Activated CD8-positive, alpha-beta memory T cell treated with anti-CD3 and anti-CD28 coated beads for 36 hours (primary cell): ENCODE measurements around the gene MACROD1. TPM values are rescaled to one million over a fixed set of nuclear protein-coding genes. Genes with fewer than 3 reads are reported as not detected.

Source experiments
- CTCF ChIA-PET: fragments of 350-600 bp; sonication (Branson Sonifier 250); formaldehyde crosslinking; loops from one replicate; lab custom pipeline; 2021; ENCODE audit warnings: antibody characterized with exemption; lab: Charles Lee
- POLR2A ChIA-PET: fragments of 350-600 bp; sonication (Branson Sonifier 250); formaldehyde crosslinking; loops from one replicate; lab custom pipeline; 2021; ENCODE audit warnings: antibody characterized with exemption; lab: Charles Lee
- total RNA-seq, 2 experiments: library from RNA; stranded (reverse); gene quantifications; one replicate each; pipeline ENCODE4 v1.2.3, GENCODE V29; 2021

MACROD1 gene
- total RNA-seq, 2 experiments from 2014 or later, result 20.6 to 21.8 TPM

- CTCF ChIA-PET, result no interaction called here
- POLR2A ChIA-PET, result no interaction called here
These were observed 158.2 kb downstream of the MACROD1 start for GRCh38 chr11:64007629-64008282.

GRCh38 chr11:64007160-64007628 lies 158.7 kb downstream of the MACROD1 start:
- ChIA-PET POLR2A (no interaction called here), CTCF (interaction anchor here (0.5 kb wide), 1 partner anchor 124 kb away, joined by 3 read pairs; no protein-coding TSS in a partner anchor)

GRCh38 chr11:64006398-64006797 lies 159.5 kb downstream of the MACROD1 start:
- CTCF ChIA-PET, result interaction anchor here (0.5 to 1.0 kb wide), 2 partner anchors 125 to 146 kb away, joined by 3 read pairs; no protein-coding TSS in a partner anchor

GRCh38 chr11:64005691-64006090 lies 160.2 kb downstream of the MACROD1 start:
- POLR2A ChIA-PET, result no interaction called here
- CTCF ChIA-PET, result interaction anchor here (1.0 kb wide), 1 partner anchor 147 kb away, joined by 3 read pairs; no protein-coding TSS in a partner anchor

More at GRCh38 chr11:64006398-64006797, 159.5 kb downstream of the MACROD1 start:
- POLR2A ChIA-PET, result no interaction called here

- ChIA-PET POLR2A (no interaction called here), CTCF (interaction anchor here (0.6 to 5.7 kb wide), 2 partner anchors 71 to 144 kb away, joined by 3 to 51 read pairs; no protein-coding TSS in a partner anchor)
These were observed 161.3 kb downstream of the MACROD1 start for GRCh38 chr11:64004590-64004984.

GRCh38 chr11:64003807-64004589 lies 161.9 kb downstream of the MACROD1 start:
- ChIA-PET POLR2A (no interaction called here), CTCF (interaction anchor here (5.7 kb wide), 1 partner anchor 144 kb away, joined by 51 read pairs; no protein-coding TSS in a partner anchor)

- CTCF ChIA-PET, result interaction anchor here (0.8 to 5.7 kb wide), 13 partner anchors 11 to 183 kb away, joined by 3 to 51 read pairs (median 6); partner anchors contain the start of gene OTUB1
- POLR2A ChIA-PET, result interaction anchor here (0.7 to 1.1 kb wide), 2 partner anchors 55 to 165 kb away, joined by 3 to 4 read pairs; partner anchors contain the start of gene MACROD1
These were observed 164.2 kb downstream of the MACROD1 start for GRCh38 chr11:64001484-64002420.

- CTCF ChIA-PET, result interaction anchor here (0.6 to 5.7 kb wide), 23 partner anchors 12 to 360 kb away, joined by 3 to 51 read pairs (median 5); partner anchors contain the start of genes CATSPERZ, MACROD1 and OTUB1
- POLR2A ChIA-PET, result interaction anchor here (0.6 to 1.5 kb wide), 3 partner anchors 11 to 56 kb away, joined by 4 read pairs; no protein-coding TSS in a partner anchor
These were observed 165.0 kb downstream of the MACROD1 start for GRCh38 chr11:64000740-64001483.

GRCh38 chr11:64000026-64000739 lies 165.7 kb downstream of the MACROD1 start:
- POLR2A ChIA-PET, result interaction anchor here (0.6 to 1.5 kb wide), 2 partner anchors 10 to 11 kb away, joined by 4 read pairs; no protein-coding TSS in a partner anchor
- CTCF ChIA-PET, result interaction anchor here (0.6 to 5.7 kb wide), 26 partner anchors 11 to 360 kb away, joined by 3 to 51 read pairs (median 4); partner anchors contain the start of genes CATSPERZ, COX8A, MACROD1 and OTUB1

- POLR2A ChIA-PET, result interaction anchor here (1.5 kb wide), 1 partner anchor 9 kb away, joined by 4 read pairs; no protein-coding TSS in a partner anchor
- CTCF ChIA-PET, result interaction anchor here (0.6 to 5.7 kb wide), 14 partner anchors 10 to 293 kb away, joined by 3 to 51 read pairs (median 6); partner anchors contain the start of genes COX8A and MACROD1
These were observed 166.4 kb downstream of the MACROD1 start for GRCh38 chr11:63999349-64000025.

- ChIA-PET CTCF (interaction anchor here (1.9 to 5.7 kb wide), 4 partner anchors 17 to 162 kb away, joined by 7 to 51 read pairs (median 21); no protein-coding TSS in a partner anchor), POLR2A (no interaction called here)
These were observed 167.2 kb downstream of the MACROD1 start for GRCh38 chr11:63998558-63999348.

- ChIA-PET POLR2A (no interaction called here), CTCF (interaction anchor here (0.6 to 3.7 kb wide), 2 partner anchors 68 to 154 kb away, joined by 4 to 32 read pairs; no protein-coding TSS in a partner anchor)
These were observed 168.0 kb downstream of the MACROD1 start for GRCh38 chr11:63997801-63998337.

GRCh38 chr11:63997104-63997700 lies 168.7 kb downstream of the MACROD1 start:
- POLR2A ChIA-PET, result no interaction called here
- CTCF ChIA-PET, result interaction anchor here (3.7 kb wide), 1 partner anchor 155 kb away, joined by 32 read pairs; no protein-coding TSS in a partner anchor

GRCh38 chr11:63996512-63996911 lies 169.4 kb downstream of the MACROD1 start:
- CTCF ChIA-PET, result interaction anchor here (0.5 to 1.0 kb wide), 2 partner anchors 161 to 200 kb away, joined by 3 to 4 read pairs; no protein-coding TSS in a partner anchor
- POLR2A ChIA-PET, result no interaction called here
